ENCODE measurements around the gene HECTD2. TPM values are rescaled to one million over a fixed set of nuclear protein-coding genes. Genes with fewer than 3 reads are reported as not detected.

Gene HECTD2
- total RNA-seq, 1 experiment from 2014 or later = 11.5 TPM

DNA sequence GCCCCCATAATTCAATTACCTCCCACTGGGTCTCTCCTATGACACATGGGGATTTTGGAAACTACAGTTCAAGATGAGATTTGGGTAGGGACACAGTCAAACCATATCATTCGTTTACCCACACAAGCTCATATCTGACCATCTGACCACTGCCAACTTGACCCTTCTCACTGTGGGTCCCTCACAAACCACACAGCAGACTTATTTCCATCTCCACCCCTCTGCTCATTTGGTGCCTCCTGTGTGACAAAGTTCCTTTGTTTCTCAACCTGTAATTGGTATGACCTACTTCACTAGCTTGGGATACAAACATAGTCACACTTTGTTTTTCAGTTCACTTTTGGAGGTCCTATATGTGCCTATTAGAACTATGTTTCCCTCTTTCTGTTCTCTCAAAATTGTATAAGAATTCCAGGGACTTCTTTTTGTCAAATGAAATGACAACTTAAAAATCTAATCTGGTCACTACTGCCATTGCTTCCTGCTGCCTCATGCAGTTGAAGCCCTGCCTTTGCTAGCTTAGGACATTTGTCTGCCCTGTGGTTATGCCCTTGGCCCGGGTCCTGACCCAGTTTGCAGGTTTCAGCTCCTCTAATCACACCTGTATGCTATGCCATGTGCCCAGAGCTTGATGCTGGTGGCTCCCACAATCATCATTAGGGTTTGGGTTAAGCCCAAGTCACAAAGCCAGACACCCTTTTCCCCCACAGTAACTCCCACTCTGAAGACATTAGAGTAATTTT, 152.9 kb downstream of the HECTD2 start:
- CTCF ChIA-PET = no interaction called here
- no peaks in the 10 kb centered on the region for H3K36me3 ChIP-seq (ENCODE audit: control insufficient read depth, insufficient read depth, low read length)
- no TSS peak for BruUV-seq (replicated peaks)
- no peak for DNase-seq (ENCODE audit: low read depth, low spot score)
- no peaks in the 10 kb centered on the region for H3K9me3 ChIP-seq (ENCODE audit: control insufficient read depth, insufficient read depth, low read depth, low read length)
- ATAC-seq = no peak
- intact Hi-C loops (cut with micrococcal nuclease; ENCODE audit: unreplicated experiment) (no loop called here), in situ Hi-C loops (cut with HindIII; ENCODE audit: low pct_unique_long_range_greater_than_20kb, low sequenced_read_pairs) (no loop called here)
- no peak for TF ChIP-seq TCF7L2 (IDR thresholded peaks at IDR 0.05; ENCODE audit: low read depth, low read length)
- H3K27me3 ChIP-seq (ENCODE audit: control insufficient read depth, insufficient read depth, low read length) = no peaks in the 10 kb centered on the region
- H3K27ac ChIP-seq (ENCODE audit: low read length) = no peak overlapping the region
- H3K4me3 ChIP-seq (ENCODE audit: low read depth in 2 of 2, low read length in 2 of 2) = no peak overlapping the region
- POLR2A ChIA-PET = no interaction called here
- no peaks in the 10 kb centered on the region for H3K4me1 ChIP-seq (ENCODE audit: control insufficient read depth, insufficient read depth, low read length)

DNA sequence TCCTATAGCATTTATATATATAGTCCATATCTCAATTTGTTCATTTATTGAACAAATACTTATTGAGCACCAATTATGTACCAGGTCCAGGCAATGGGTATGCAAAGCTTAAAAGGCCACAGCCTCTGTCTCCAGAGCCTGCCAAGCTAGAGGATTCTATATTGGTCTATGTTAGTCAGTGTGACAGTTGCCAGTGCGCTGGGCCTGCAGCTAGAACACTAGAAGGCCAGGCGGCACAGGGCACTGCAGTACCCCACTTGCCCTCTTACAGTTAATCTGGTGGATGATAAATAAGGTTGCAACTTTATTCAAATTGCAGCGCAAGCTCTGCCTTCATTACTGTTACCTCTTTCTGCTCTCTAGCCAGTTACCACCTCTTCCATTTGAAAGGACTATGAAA, 153.9 kb downstream of the HECTD2 start:
- H3K4me1 ChIP-seq (ENCODE audit: control insufficient read depth, insufficient read depth, low read length) = no peaks in the 10 kb centered on the region
- H3K9me3 ChIP-seq (ENCODE audit: control insufficient read depth, insufficient read depth, low read depth, low read length) = no peaks in the 10 kb centered on the region
- TF ChIP-seq TCF7L2 (IDR thresholded peaks at IDR 0.05; ENCODE audit: low read depth, low read length) (no peak), POLR2AphosphoS5 (IDR thresholded peaks at IDR 0.05; ENCODE audit: low read depth, low read length) (no peak), SIN3A (IDR thresholded peaks at IDR 0.05; ENCODE audit: borderline replicate concordance, insufficient read depth, low read depth, low read length) (no peak)
- TF ChIP-seq, protein P1, sequence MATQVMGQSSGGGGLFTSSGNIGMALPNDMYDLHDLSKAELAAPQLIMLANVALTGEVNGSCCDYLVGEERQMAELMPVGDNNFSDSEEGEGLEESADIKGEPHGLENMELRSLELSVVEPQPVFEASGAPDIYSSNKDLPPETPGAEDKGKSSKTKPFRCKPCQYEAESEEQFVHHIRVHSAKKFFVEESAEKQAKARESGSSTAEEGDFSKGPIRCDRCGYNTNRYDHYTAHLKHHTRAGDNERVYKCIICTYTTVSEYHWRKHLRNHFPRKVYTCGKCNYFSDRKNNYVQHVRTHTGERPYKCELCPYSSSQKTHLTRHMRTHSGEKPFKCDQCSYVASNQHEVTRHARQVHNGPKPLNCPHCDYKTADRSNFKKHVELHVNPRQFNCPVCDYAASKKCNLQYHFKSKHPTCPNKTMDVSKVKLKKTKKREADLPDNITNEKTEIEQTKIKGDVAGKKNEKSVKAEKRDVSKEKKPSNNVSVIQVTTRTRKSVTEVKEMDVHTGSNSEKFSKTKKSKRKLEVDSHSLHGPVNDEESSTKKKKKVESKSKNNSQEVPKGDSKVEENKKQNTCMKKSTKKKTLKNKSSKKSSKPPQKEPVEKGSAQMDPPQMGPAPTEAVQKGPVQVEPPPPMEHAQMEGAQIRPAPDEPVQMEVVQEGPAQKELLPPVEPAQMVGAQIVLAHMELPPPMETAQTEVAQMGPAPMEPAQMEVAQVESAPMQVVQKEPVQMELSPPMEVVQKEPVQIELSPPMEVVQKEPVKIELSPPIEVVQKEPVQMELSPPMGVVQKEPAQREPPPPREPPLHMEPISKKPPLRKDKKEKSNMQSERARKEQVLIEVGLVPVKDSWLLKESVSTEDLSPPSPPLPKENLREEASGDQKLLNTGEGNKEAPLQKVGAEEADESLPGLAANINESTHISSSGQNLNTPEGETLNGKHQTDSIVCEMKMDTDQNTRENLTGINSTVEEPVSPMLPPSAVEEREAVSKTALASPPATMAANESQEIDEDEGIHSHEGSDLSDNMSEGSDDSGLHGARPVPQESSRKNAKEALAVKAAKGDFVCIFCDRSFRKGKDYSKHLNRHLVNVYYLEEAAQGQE (IDR thresholded peaks at IDR 0.05; ENCODE audit: insufficient read depth in 1 of 2, low read depth in 2 of 2, low read length in 1 of 2) = no peak
- TF ChIP-seq, protein P2, sequence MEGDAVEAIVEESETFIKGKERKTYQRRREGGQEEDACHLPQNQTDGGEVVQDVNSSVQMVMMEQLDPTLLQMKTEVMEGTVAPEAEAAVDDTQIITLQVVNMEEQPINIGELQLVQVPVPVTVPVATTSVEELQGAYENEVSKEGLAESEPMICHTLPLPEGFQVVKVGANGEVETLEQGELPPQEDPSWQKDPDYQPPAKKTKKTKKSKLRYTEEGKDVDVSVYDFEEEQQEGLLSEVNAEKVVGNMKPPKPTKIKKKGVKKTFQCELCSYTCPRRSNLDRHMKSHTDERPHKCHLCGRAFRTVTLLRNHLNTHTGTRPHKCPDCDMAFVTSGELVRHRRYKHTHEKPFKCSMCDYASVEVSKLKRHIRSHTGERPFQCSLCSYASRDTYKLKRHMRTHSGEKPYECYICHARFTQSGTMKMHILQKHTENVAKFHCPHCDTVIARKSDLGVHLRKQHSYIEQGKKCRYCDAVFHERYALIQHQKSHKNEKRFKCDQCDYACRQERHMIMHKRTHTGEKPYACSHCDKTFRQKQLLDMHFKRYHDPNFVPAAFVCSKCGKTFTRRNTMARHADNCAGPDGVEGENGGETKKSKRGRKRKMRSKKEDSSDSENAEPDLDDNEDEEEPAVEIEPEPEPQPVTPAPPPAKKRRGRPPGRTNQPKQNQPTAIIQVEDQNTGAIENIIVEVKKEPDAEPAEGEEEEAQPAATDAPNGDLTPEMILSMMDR (IDR thresholded peaks at IDR 0.05) = no peak
- BruUV-seq (replicated peaks) = no TSS peak
- no peak for DNase-seq (ENCODE audit: low read depth, low spot score)
- POLR2A ChIA-PET = no interaction called here
- no peak overlapping the region for H3K27ac ChIP-seq (ENCODE audit: low read length)
- in situ Hi-C loops (cut with HindIII; ENCODE audit: low pct_unique_long_range_greater_than_20kb, low sequenced_read_pairs) (no loop called here), intact Hi-C loops (cut with micrococcal nuclease; ENCODE audit: unreplicated experiment) (no loop called here)
- ATAC-seq = no peak
- CTCF ChIA-PET = no interaction called here
- no peaks in the 10 kb centered on the region for H3K27me3 ChIP-seq (ENCODE audit: control insufficient read depth, insufficient read depth, low read length)
- H3K4me3 ChIP-seq (ENCODE audit: low read depth in 2 of 2, low read length in 2 of 2) = no peak overlapping the region
- no peaks in the 10 kb centered on the region for H3K36me3 ChIP-seq (ENCODE audit: control insufficient read depth, insufficient read depth, low read length)

Other genes starting within 250 kb of the HECTD2 start
- gene PCGF5, start 189.7 kb upstream of the HECTD2 start, total RNA-seq (2021; ENCODE audit: unreplicated experiment) = 23.3 TPM
- 1.2 TPM for gene PPP1R3C, start 222.7 kb downstream of the HECTD2 start, total RNA-seq (2021; ENCODE audit: unreplicated experiment)